Hematopoietic multipotent progenitor cell treated with erythropoietin and hydrocortisone succinate and interleukin-3 and kit ligand, for 8 days (in vitro differentiated cells): ENCODE results near the gene RAVER2.

Experiments used
- DNase-seq: peaks from one replicate; pipeline ENCODE4 v3.0.0-alpha.2; 2015

Gene RAVER2

GRCh38 chr1:64848803-64849202 is 103.9 kb downstream of the RAVER2 start:
- no peak for DNase-seq

- no peak for DNase-seq
These were observed 105.1 kb downstream of the RAVER2 start for GRCh38 chr1:64849942-64850341.

- DNase-seq: no peak
These were observed 106.0 kb downstream of the RAVER2 start for GRCh38 chr1:64850846-64851245.

GRCh38 chr1:64851664-64852063 is 106.8 kb downstream of the RAVER2 start:
- no peak for DNase-seq

- no peak for DNase-seq
These were observed 109.8 kb downstream of the RAVER2 start for GRCh38 chr1:64854674-64855073.

GRCh38 chr1:64855557-64855956 is 110.7 kb downstream of the RAVER2 start:
- no peak for DNase-seq

GRCh38 chr1:64856553-64856952 is 111.7 kb downstream of the RAVER2 start:
- no peak for DNase-seq

GRCh38 chr1:64857347-64857746 is 112.5 kb downstream of the RAVER2 start:
- no peak for DNase-seq

- no peak for DNase-seq
These were observed 116.7 kb downstream of the RAVER2 start for GRCh38 chr1:64861611-64862010.

- DNase-seq: peak; percentile 96
These were observed 119.4 kb downstream of the RAVER2 start for GRCh38 chr1:64864018-64864940.

- DNase-seq: no peak
These were observed 120.4 kb downstream of the RAVER2 start for GRCh38 chr1:64865105-64865757.

GRCh38 chr1:64866689-64867088 is 121.8 kb downstream of the RAVER2 start:
- DNase-seq: no peak

GRCh38 chr1:64867266-64867665 is 122.4 kb downstream of the RAVER2 start:
- DNase-seq: no peak

GRCh38 chr1:64871256-64871655 is 126.4 kb downstream of the RAVER2 start:
- no peak for DNase-seq

- DNase-seq: no peak
These were observed 127.2 kb downstream of the RAVER2 start for GRCh38 chr1:64872067-64872466.

GRCh38 chr1:64873576-64873975 is 128.7 kb downstream of the RAVER2 start:
- DNase-seq: no peak

- DNase-seq: no peak
These were observed 129.8 kb downstream of the RAVER2 start for GRCh38 chr1:64874666-64875065.

GRCh38 chr1:64875101-64875500 is 130.2 kb downstream of the RAVER2 start:
- DNase-seq: no peak

GRCh38 chr1:64875606-64876005 is 130.7 kb downstream of the RAVER2 start:
- no peak for DNase-seq

GRCh38 chr1:64877151-64877550 is 132.3 kb downstream of the RAVER2 start:
- no peak for DNase-seq

- DNase-seq: no peak
These were observed 132.7 kb downstream of the RAVER2 start for GRCh38 chr1:64877598-64877997.

GRCh38 chr1:64878090-64878489 is 133.2 kb downstream of the RAVER2 start:
- DNase-seq: no peak

- DNase-seq: no peak
These were observed 134.2 kb downstream of the RAVER2 start for GRCh38 chr1:64878931-64879611.

GRCh38 chr1:64880449-64880848 is 135.6 kb downstream of the RAVER2 start:
- no peak for DNase-seq
